Loucy (cell line): ENCODE data around the gene POU5F1.

Experiments
- H2AFZ ChIP-seq: fragments of 200-600 bp; sonication (generic); 2 replicates; pipeline ENCODE4 v1.6.0; 2016; ENCODE audit warnings: antibody characterized with exemption, mild to moderate bottlenecking, low read length, moderate library complexity
- H3F3A ChIP-seq: fragments of 200-600 bp; 2 replicates; pipeline ENCODE4 v1.6.0; 2016; ENCODE audit warnings: antibody characterized with exemption, low read depth, mild to moderate bottlenecking
- H3K27me3 ChIP-seq: fragments of 200-600 bp; sonication (generic); 2 replicates; pipeline ENCODE4 v1.6.1; 2014; ENCODE audit warnings: low read length, mild to moderate bottlenecking; ENCODE audit not compliant: insufficient read depth, poor library complexity, severe bottlenecking
- H3K36me3 ChIP-seq: fragments of 200-600 bp; sonication (generic); 2 replicates; pipeline ENCODE4 v1.6.1; 2016; ENCODE audit warnings: low read length; ENCODE audit not compliant: insufficient read depth
- H3K4me1 ChIP-seq: fragments of 200-600 bp; sonication (generic); 2 replicates; pipeline ENCODE4 v1.5.1; 2014; ENCODE audit warnings: low read length, mild to moderate bottlenecking; ENCODE audit not compliant: insufficient read depth, poor library complexity, severe bottlenecking
- H3K4me2 ChIP-seq: fragments of 200-600 bp; sonication (generic); 2 replicates; pipeline ENCODE4 v1.6.0; 2014; ENCODE audit warnings: antibody characterized with exemption, low read length, low read depth, mild to moderate bottlenecking; ENCODE audit not compliant: poor library complexity, severe bottlenecking
- H3K4me3 ChIP-seq: fragments of 200-600 bp; sonication (generic); 2 replicates; pipeline ENCODE4 v1.5.1; 2014; ENCODE audit warnings: low read length, mild to moderate bottlenecking, mixed read lengths; ENCODE audit not compliant: poor library complexity, severe bottlenecking
- H3K79me2 ChIP-seq: fragments of 200-600 bp; sonication (generic); 2 replicates; pipeline ENCODE4 v1.6.1; 2014; ENCODE audit warnings: low read length; ENCODE audit not compliant: insufficient read depth
- H3K9ac ChIP-seq: fragments of 200-600 bp; sonication (generic); 2 replicates; pipeline ENCODE4 v1.6.0; 2014; ENCODE audit warnings: mild to moderate bottlenecking, low read depth, low read length, moderate library complexity; ENCODE audit not compliant: poor library complexity, severe bottlenecking
- H3K9me2 ChIP-seq: fragments of 200-600 bp; sonication (generic); replicated peaks from 2 replicates; pipeline ENCODE4 v1.6.1; 2016; ENCODE audit warnings: low read depth, low read length, mixed read lengths
- H3K9me3 ChIP-seq: fragments of 200-600 bp; sonication (generic); 2 replicates; pipeline ENCODE4 v1.6.1; 2014; ENCODE audit warnings: mild to moderate bottlenecking, antibody characterized with exemption, low read length, low read depth; ENCODE audit not compliant: insufficient read depth
- H4K20me1 ChIP-seq: fragments of 200-600 bp; sonication (generic); 2 replicates; pipeline ENCODE4 v1.6.0; 2014; ENCODE audit warnings: antibody characterized with exemption, low read length, mild to moderate bottlenecking; ENCODE audit not compliant: insufficient read depth, poor library complexity, severe bottlenecking
- EZH2phosphoT487 ChIP-seq: fragments of 200-600 bp; IDR thresholded peaks from 2 replicates; pipeline ENCODE4 v1.6.1; 2018; ENCODE audit warnings: antibody characterized with exemption, mild to moderate bottlenecking, moderate library complexity, borderline replicate concordance
- TF ChIP-seq, protein P1 (sequence below): fragments of 200-600 bp; sonication (generic); conservative IDR thresholded peaks from 2 replicates; pipeline ENCODE4 v1.5.1; 2014; ENCODE audit warnings: mild to moderate bottlenecking, antibody characterized with exemption, low read length

Gene POU5F1

DNA sequence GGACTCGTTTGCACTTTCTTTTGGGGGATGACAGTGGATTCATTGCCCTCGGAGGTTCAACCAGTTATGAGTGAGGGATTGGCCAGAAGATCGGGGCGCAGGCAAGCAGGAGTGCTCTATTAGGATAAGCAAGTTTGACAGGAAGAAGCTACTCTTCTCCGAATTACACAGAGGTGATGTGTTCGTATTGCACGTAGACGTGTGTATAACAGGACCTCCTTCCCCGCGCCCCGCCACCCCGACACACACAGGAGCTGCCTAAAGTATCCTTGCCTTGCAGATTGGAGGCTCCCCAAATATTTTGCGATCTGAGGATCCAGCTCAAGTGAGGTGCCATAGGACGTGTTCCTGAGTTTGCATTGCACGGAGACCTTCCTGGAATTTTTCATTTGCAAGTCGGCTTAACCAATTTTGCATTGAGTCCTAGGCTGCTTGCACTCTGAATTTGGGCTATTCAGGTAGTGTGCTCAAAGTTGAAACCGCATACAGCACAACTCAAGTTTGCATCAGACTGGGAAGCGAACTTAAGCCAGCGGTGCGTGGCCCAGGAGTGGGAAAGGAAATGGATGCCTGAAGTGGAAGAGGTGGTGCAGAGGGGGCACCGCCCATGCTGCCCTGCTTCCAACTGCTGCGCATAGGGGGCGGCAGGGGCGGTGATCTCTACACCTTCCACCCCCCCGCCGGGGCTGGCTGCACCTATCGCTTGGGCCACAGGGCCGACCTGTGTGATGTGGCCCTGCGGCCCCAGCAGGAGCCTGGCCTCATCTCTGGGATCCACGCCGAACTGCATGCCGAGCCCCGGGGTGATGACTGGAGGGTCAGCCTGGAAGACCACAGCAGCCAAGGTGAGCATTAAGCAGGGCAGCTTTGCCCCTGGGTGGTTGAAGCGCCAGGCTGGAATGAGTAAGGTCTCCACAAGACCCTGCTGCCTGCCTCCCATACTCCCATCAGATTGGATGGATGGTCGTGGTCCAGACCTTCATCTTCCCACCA, 11.3 kb downstream of the POU5F1 start:
- no peaks in the 10 kb centered on the region for H3F3A ChIP-seq
- peaks cover 57% of the 10 kb centered on the region for H3K79me2 ChIP-seq
- peaks cover 45% of the 10 kb centered on the region for H3K4me1 ChIP-seq
- TF ChIP-seq, protein P1, sequence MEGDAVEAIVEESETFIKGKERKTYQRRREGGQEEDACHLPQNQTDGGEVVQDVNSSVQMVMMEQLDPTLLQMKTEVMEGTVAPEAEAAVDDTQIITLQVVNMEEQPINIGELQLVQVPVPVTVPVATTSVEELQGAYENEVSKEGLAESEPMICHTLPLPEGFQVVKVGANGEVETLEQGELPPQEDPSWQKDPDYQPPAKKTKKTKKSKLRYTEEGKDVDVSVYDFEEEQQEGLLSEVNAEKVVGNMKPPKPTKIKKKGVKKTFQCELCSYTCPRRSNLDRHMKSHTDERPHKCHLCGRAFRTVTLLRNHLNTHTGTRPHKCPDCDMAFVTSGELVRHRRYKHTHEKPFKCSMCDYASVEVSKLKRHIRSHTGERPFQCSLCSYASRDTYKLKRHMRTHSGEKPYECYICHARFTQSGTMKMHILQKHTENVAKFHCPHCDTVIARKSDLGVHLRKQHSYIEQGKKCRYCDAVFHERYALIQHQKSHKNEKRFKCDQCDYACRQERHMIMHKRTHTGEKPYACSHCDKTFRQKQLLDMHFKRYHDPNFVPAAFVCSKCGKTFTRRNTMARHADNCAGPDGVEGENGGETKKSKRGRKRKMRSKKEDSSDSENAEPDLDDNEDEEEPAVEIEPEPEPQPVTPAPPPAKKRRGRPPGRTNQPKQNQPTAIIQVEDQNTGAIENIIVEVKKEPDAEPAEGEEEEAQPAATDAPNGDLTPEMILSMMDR = peak; percentile 31
- TF ChIP-seq EZH2phosphoT487 = no peak
- H2AFZ ChIP-seq = peak overlapping the region; percentile 89
- H3K9me3 ChIP-seq = no peaks in the 10 kb centered on the region
- H3K4me3 ChIP-seq = peak overlapping the region; percentile 89
- H3K36me3 ChIP-seq = no peaks in the 10 kb centered on the region; the same call in 1 of the 2 replicates
- no peaks in the 10 kb centered on the region for H3K9me2 ChIP-seq
- H3K9ac ChIP-seq = peak overlapping the region; percentile 88
- no peaks in the 10 kb centered on the region for H3K27me3 ChIP-seq
- peak overlapping the region; percentile 95 for H3K4me2 ChIP-seq
- peaks cover 7% of the 10 kb centered on the region for H4K20me1 ChIP-seq

DNA sequence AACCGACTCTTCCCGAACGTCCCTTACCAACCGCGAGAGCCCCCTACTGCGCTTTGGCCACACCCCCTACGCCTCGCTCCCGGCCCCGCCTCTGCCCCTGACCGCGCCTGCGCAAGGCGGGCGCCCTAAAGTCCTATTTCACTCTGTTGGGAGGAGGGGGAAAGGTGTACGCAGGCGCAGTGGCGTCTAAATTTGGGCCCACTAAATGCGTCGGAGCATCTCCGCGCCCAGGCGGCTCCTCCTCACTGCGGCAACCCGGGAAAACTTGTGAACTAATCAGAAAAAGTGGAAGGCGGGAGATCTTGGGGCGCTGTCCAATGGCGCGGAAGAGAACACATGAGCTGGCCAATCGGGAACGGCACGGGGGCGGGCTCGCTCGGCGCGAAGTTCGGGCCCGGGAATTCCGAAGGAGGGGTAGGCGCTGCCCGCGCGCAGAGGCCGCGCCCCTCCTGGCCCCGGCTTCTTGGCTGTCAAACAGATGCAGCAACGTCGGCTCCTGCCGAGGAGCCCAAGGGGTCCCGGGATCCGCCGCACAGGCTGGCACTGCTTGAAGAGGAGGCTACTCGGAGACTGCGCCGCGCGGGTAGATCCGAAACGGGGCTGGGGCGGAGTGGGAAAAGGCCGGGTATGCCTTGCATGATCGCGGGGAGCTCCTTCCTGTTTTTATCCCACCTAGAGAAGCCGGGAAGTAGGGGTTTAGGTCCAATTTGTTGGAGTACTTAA, 12.2 kb downstream of the POU5F1 start, which contains the start of gene TCF19:
Gene TCF19, plus strand, starts transcription at position 450 of the 723 bp plus-strand sequence. CDS start 881 bp downstream, outside the sequence.
- Histone ChIP-seq H3K9me3 (no peaks in the 10 kb centered on the region), H3K4me2 (peak within 1 kb of the TSS; percentile 95), H3K27me3 (no peaks in the 10 kb centered on the region), H4K20me1 (peaks cover 7% of the 10 kb centered on the region), H3K4me1 (peaks cover 45% of the 10 kb centered on the region), H3K36me3 (no peaks in the 10 kb centered on the region; the same call in 1 of the 2 replicates), H3K9me2 (no peaks in the 10 kb centered on the region), H3K4me3 (peak within 1 kb of the TSS; percentile 89), H3K9ac (peak within 1 kb of the TSS; percentile 88), H2AFZ (peak within 1 kb of the TSS; percentile 89), H3K79me2 (peaks cover 57% of the 10 kb centered on the region), H3F3A (no peaks in the 10 kb centered on the region)
- TF ChIP-seq, protein P1 = no peak
- no peak for TF ChIP-seq EZH2phosphoT487

DNA sequence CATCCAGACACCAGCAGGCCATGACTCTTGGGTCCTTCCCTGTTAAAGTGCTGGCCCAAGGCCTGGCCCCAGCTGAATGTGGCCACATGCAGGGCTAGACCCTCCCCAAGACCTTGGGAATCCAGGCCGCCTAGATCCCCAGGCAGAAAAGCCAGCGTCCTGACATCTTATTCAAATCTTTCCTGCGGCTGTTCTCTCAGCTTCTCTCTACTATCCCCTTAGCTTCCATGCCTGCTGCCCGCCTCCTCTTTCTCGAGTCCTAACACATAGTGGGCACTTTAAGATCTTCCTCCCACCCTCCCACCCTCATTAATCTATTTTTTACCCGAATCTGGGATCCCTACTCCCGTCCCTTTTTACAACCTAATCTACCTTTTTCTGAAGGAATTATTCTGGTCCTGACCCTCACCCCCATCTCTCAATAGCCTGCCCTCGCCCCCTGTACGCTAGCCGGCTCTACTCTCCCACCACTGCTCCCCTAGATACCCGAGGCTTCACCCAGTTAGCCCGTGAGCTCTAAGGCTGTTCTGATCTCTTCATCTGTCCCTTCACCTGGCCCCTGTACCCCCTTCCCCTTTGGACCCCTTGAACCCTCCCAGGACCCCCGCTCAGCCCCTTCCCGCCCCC, 12.9 kb downstream of the POU5F1 start, which contains the start of gene CCHCR1:
Gene CCHCR1, minus strand, starts transcription at position 290 of the 627 bp plus-strand sequence. Its CDS starts 202 bp downstream, at position 88.
- peaks cover 7% of the 10 kb centered on the region for H4K20me1 ChIP-seq
- no peaks in the 10 kb centered on the region for H3K9me3 ChIP-seq
- peak within 1 kb of the TSS; percentile 89 for H2AFZ ChIP-seq
- no peaks in the 10 kb centered on the region for H3K27me3 ChIP-seq
- no peaks in the 10 kb centered on the region for H3K9me2 ChIP-seq
- H3K4me2 ChIP-seq = peak within 1 kb of the TSS; percentile 95
- peaks cover 40% of the 10 kb centered on the region for H3K4me1 ChIP-seq
- no peaks in the 10 kb centered on the region; the same call in 1 of the 2 replicates for H3K36me3 ChIP-seq
- no peaks in the 10 kb centered on the region for H3F3A ChIP-seq
- H3K9ac ChIP-seq = peak within 1 kb of the TSS; percentile 88
- H3K4me3 ChIP-seq = peak within 1 kb of the TSS; percentile 89
- peaks cover 53% of the 10 kb centered on the region for H3K79me2 ChIP-seq
- TF ChIP-seq, protein P1 = no peak
- no peak for TF ChIP-seq EZH2phosphoT487
